ENCODE measurements around the gene ZSWIM5.
"Not testable (repeated sequence)": the region's sequence is repeated elsewhere in the genome, so short reads cannot be mapped to it uniquely, and the experiment has no call there.

Gene ZSWIM5

GRCh38 chr1:45095450-45095849, 111.0 kb downstream of the ZSWIM5 start:
- H3K9me3 ChIP-seq (ENCODE audit: low read depth, low read length), result no peaks in the 10 kb centered on the region
- no peak overlapping the region for H3K4me3 ChIP-seq
- H3K9ac ChIP-seq (ENCODE audit: insufficient read length), result no peak overlapping the region
- TF ChIP-seq FOXP2 (optimal IDR thresholded peaks at IDR 0.05; ENCODE audit: control extremely low read depth, extremely low read length, insufficient read depth) (no peak), EZH2 (IDR thresholded peaks at IDR 0.05) (no peak)
- no peaks in the 10 kb centered on the region for H3K36me3 ChIP-seq (ENCODE audit: insufficient read depth, low read length)
- no peak for DNase-seq (ENCODE audit: low read depth, low spot score)
- no peak overlapping the region for H3K27ac ChIP-seq

GRCh38 chr1:45094371-45094770, 112.0 kb downstream of the ZSWIM5 start:
- H3K9me3 ChIP-seq (ENCODE audit: low read depth, low read length); H3K9ac ChIP-seq (ENCODE audit: insufficient read length); H3K27ac ChIP-seq; H3K36me3 ChIP-seq (ENCODE audit: insufficient read depth, low read length); DNase-seq (ENCODE audit: low read depth, low spot score); H3K4me3 ChIP-seq: not testable (repeated sequence)

DNA sequence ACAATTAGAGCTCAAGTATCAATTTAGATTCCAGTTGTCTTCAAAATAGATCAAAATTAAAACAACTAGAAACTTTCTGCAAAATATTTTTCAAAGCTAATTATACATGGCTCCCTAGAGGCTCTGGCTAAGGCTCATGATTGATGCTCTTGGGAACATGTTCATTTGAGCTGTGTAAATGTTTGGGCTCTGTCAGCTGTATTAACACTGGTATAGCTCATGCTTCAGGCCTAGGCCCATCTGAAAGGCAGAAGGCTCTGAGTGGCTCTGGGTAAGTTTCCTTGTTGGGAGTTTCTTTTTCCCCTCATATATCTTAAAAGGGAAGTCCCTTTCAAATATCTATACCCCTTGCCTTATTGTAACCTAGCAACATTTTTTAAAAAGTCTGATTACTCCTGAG, 113.1 kb downstream of the ZSWIM5 start:
- TF ChIP-seq EZH2 (IDR thresholded peaks at IDR 0.05) (no peak), POLR2AphosphoS5 (IDR thresholded peaks at IDR 0.05; ENCODE audit: borderline replicate concordance, low read depth, low read length) (no peak), FOXP2 (optimal IDR thresholded peaks at IDR 0.05; ENCODE audit: control extremely low read depth, extremely low read length, insufficient read depth) (no peak)
- no peaks in the 10 kb centered on the region for H3K9me3 ChIP-seq (ENCODE audit: low read depth, low read length)
- H3K9ac ChIP-seq (ENCODE audit: insufficient read length), result no peak overlapping the region
- no peak overlapping the region for H3K4me3 ChIP-seq
- H3K27ac ChIP-seq, result no peak overlapping the region
- no peak for DNase-seq (ENCODE audit: low read depth, low spot score)
- no peaks in the 10 kb centered on the region for H3K36me3 ChIP-seq (ENCODE audit: insufficient read depth, low read length)

DNA sequence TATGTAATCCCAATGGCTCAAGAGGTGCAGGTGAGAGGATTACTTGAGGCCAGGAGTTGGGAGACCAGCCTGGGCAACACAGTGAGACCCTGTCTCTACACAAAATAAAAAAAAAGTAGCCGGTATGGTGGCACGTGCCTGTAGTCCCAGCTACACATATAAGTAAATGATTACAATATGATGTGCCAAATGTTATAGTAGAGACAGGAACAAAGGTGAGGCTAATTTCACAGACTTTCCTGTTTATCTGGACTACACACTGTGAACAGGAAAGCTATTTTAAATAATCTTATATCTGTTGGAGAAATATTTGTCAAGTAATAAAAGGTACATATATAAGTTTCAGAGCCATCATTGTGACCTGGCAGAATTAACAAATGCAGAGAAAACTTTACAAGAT, 116.7 kb downstream of the ZSWIM5 start:
- Histone ChIP-seq H3K9ac (ENCODE audit: insufficient read length) (no peak overlapping the region), H3K4me3 (no peak overlapping the region), H3K9me3 (ENCODE audit: low read depth, low read length) (no peaks in the 10 kb centered on the region), H3K36me3 (ENCODE audit: insufficient read depth, low read length) (no peaks in the 10 kb centered on the region), H3K27ac (no peak overlapping the region)
- no peak for DNase-seq (ENCODE audit: low read depth, low spot score)
- TF ChIP-seq FOXP2 (optimal IDR thresholded peaks at IDR 0.05; ENCODE audit: control extremely low read depth, extremely low read length, insufficient read depth), result no peak
- no peak for TF ChIP-seq POLR2AphosphoS5 (IDR thresholded peaks at IDR 0.05; ENCODE audit: borderline replicate concordance, low read depth, low read length)
- TF ChIP-seq EZH2 (IDR thresholded peaks at IDR 0.05), result no peak

DNA sequence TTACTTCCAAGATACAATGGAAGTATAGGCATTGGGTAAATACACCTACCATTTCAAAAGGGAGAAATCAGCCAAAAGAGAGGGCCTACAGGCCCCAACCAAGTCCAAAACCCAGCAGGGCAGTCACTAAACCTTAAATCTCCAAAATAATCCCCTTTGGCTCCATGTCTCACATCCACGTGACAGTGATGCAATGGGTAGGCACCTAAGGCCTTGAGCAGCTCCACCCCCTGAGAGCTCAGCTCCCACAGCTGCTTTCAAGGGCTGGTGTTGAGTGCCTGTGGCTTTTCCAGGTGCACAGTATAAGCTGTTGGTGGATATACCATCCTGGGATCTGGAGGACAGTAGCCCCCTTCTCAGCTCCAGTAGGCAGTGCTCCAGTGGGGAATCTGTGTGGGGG, 121.8 kb downstream of the ZSWIM5 start:
- TF ChIP-seq POLR2AphosphoS5 (IDR thresholded peaks at IDR 0.05; ENCODE audit: borderline replicate concordance, low read depth, low read length) (no peak), FOXP2 (optimal IDR thresholded peaks at IDR 0.05; ENCODE audit: control extremely low read depth, extremely low read length, insufficient read depth) (no peak), EZH2 (IDR thresholded peaks at IDR 0.05) (no peak)
- no peak overlapping the region for H3K4me3 ChIP-seq

GRCh38 chr1:45079533-45079932, 126.9 kb downstream of the ZSWIM5 start:
- Histone ChIP-seq H3K9ac (ENCODE audit: insufficient read length) (no peak overlapping the region), H3K36me3 (ENCODE audit: insufficient read depth, low read length) (no peaks in the 10 kb centered on the region), H3K27ac (no peak overlapping the region), H3K9me3 (ENCODE audit: low read depth, low read length) (no peaks in the 10 kb centered on the region), H3K4me3 (no peak overlapping the region)
- TF ChIP-seq FOXP2 (optimal IDR thresholded peaks at IDR 0.05; ENCODE audit: control extremely low read depth, extremely low read length, insufficient read depth), result no peak
- no peak for TF ChIP-seq POLR2AphosphoS5 (IDR thresholded peaks at IDR 0.05; ENCODE audit: borderline replicate concordance, low read depth, low read length)
- TF ChIP-seq EZH2 (IDR thresholded peaks at IDR 0.05), result no peak
- no peak for DNase-seq (ENCODE audit: low read depth, low spot score)

More for the DNA sequence above, 121.8 kb downstream of the ZSWIM5 start:
- H3K9ac ChIP-seq (ENCODE audit: insufficient read length), result no peak overlapping the region
- no peak overlapping the region for H3K27ac ChIP-seq
- DNase-seq (ENCODE audit: low read depth, low spot score), result no peak
- H3K9me3 ChIP-seq (ENCODE audit: low read depth, low read length), result no peaks in the 10 kb centered on the region
- H3K36me3 ChIP-seq (ENCODE audit: insufficient read depth, low read length), result no peaks in the 10 kb centered on the region

DNA sequence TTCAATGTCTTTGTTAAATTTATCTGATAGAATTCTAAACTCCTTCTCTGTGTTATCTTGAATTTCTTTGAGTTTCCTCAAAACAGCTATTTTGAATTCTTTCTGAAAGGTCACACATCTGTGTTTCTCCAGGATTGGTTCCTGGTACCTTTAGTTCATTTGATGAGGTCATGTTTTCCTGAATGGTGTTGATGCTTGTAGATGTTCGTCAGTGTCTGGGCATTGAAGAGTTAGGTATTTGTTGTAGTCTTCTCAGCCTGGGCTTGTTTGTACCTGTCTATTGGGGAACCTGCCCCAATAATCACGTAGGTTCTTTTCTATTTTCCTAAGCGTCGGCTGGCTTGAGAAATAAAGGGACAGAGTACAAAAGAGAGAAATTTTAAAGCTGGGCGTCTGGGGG, 129.4 kb downstream of the ZSWIM5 start:
- not testable (repeated sequence) for H3K9ac ChIP-seq (ENCODE audit: insufficient read length); H3K36me3 ChIP-seq (ENCODE audit: insufficient read depth, low read length); H3K27ac ChIP-seq; H3K4me3 ChIP-seq; DNase-seq (ENCODE audit: low read depth, low spot score); H3K9me3 ChIP-seq (ENCODE audit: low read depth, low read length)

DNA sequence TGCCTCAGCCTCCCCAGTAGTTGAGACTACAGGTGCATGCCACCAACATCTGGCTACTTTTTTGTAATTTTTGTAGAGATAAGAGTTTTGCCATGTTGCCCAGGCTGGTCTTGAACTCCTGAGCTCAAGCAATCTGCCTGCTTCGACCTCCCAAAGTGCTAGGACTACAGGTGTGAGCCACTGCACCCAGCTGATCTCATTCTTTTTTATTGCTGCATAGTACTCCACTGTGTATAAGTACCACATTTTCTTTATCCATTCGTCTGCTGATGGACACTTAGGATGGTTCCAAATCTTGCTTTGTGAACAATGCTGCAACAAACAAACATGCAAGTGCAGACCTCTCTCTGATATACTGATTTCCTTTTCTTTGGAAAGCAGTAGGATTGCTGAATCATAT, 134.8 kb downstream of the ZSWIM5 start:
- DNase-seq (ENCODE audit: low read depth, low spot score), result no peak
- no peak overlapping the region for H3K27ac ChIP-seq
- no peaks in the 10 kb centered on the region for H3K9me3 ChIP-seq (ENCODE audit: low read depth, low read length)
- no peaks in the 10 kb centered on the region for H3K36me3 ChIP-seq (ENCODE audit: insufficient read depth, low read length)
- no peak for TF ChIP-seq FOXP2 (optimal IDR thresholded peaks at IDR 0.05; ENCODE audit: control extremely low read depth, extremely low read length, insufficient read depth)
- no peak for TF ChIP-seq EZH2 (IDR thresholded peaks at IDR 0.05)
- no peak for TF ChIP-seq POLR2AphosphoS5 (IDR thresholded peaks at IDR 0.05; ENCODE audit: borderline replicate concordance, low read depth, low read length)
- no peak overlapping the region for H3K4me3 ChIP-seq
- H3K9ac ChIP-seq (ENCODE audit: insufficient read length), result no peak overlapping the region

- no peaks in the 10 kb centered on the region for H3K36me3 ChIP-seq (ENCODE audit: insufficient read depth, low read length)
- no peak overlapping the region for H3K9ac ChIP-seq (ENCODE audit: insufficient read length)
- no peak overlapping the region for H3K4me3 ChIP-seq
- TF ChIP-seq FOXP2 (optimal IDR thresholded peaks at IDR 0.05; ENCODE audit: control extremely low read depth, extremely low read length, insufficient read depth) (no peak), EZH2 (IDR thresholded peaks at IDR 0.05) (no peak), POLR2AphosphoS5 (IDR thresholded peaks at IDR 0.05; ENCODE audit: borderline replicate concordance, low read depth, low read length) (no peak)
- no peak overlapping the region for H3K27ac ChIP-seq
- no peaks in the 10 kb centered on the region for H3K9me3 ChIP-seq (ENCODE audit: low read depth, low read length)
- DNase-seq (ENCODE audit: low read depth, low spot score), result no peak
These were observed 138.6 kb downstream of the ZSWIM5 start for GRCh38 chr1:45067806-45068205.
